Neural progenitor cell (in vitro differentiated cells): ENCODE results near the gene PRDM2.

Source experiments
- CTCF ChIP-seq: fragments of 200-600 bp; sonication (generic); IDR thresholded peaks from 2 replicates; pipeline ENCODE4 v1.5.1; 2017; ENCODE audit warnings: antibody characterized with exemption, mild to moderate bottlenecking
- EZH2 ChIP-seq: fragments of 200-600 bp; sonication (generic); IDR thresholded peaks from 2 replicates; pipeline ENCODE4 v1.6.1; 2017; ENCODE audit warnings: antibody characterized with exemption, mild to moderate bottlenecking, moderate library complexity
- EZH2phosphoT487 ChIP-seq: fragments of 200-600 bp; sonication (generic); IDR thresholded peaks from 2 replicates; pipeline ENCODE4 v1.6.1; 2017; ENCODE audit warnings: antibody characterized with exemption

GRCh38 chr1:13760340-13760739 lies 60.4 kb downstream of the PRDM2 start:
- TF ChIP-seq CTCF (no peak), EZH2 (no peak), EZH2phosphoT487 (no peak)
